NK-92 treated with Interleukin-12 subunit alpha and Interleukin-12 subunit beta, amount 100 ng/mL, for 24 hours (cell line): ENCODE results near the gene OPHN1.
"Not testable (repeated sequence)": the region's sequence is repeated elsewhere in the genome, so short reads cannot be mapped to it uniquely, and the experiment has no call there.

Experiments used
- DNase-seq: peaks from one replicate; lab custom pipeline; 2025; lab: John Stamatoyannopoulos, UW

Gene OPHN1

GRCh38 chrX:68355629-68355920 lies 77.7 kb downstream of the OPHN1 start:
- DNase-seq = no peak

DNA sequence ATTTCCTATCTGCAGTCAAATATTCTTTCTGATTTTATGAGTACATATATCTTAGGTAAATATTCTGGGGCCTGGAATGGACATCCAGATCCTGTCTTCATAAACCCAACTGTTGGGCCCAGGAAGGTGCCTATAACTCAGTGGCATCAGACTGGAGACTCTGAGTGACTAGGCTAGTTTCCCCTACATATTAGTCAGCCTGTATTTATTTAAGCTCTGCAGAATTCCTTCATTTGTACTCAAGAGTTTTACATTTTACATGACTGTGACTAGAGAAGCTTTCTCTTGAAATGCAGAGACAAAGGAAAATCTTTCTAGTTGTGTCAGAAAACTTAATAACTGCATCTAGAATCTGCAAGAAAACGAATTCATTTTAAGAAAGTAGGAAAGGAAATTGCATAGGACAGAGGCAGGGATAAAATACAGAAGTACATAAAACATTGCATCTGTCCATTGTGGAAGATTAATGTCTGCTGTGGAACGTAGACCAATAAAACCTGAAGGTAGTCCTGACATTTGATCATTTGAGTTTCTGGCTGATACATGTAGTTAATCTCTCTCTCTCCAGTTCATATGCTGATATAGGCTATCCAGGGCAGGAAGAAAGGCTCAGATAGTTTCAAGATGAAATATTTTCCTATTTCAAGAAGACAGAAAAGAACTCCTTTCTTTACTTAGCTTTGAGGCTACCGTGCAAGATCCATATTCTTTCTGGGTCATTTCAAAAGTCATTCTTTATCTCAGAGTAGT lies 78.2 kb downstream of the OPHN1 start:
- DNase-seq = no peak

- DNase-seq = no peak
These were observed 88.3 kb downstream of the OPHN1 start for GRCh38 chrX:68345025-68345424.

DNA sequence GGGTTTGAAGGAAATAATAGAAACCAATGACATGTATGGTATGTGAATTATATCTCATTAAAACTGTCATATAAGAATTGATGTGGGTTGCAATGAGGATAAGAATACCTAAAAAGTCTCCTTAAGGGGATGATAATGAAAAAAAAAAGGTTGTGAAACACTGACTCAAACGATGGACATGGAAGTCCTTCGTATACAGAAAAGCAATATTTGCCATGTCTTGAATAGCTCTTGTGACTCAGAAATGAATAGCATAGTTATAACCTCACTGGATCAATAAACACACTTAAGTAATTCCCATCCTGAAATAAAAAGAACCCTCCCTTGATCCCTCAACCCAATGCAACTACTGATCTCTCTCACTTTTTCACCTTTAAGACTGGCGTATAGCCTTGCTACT lies 89.7 kb downstream of the OPHN1 start:
- DNase-seq = no peak

DNA sequence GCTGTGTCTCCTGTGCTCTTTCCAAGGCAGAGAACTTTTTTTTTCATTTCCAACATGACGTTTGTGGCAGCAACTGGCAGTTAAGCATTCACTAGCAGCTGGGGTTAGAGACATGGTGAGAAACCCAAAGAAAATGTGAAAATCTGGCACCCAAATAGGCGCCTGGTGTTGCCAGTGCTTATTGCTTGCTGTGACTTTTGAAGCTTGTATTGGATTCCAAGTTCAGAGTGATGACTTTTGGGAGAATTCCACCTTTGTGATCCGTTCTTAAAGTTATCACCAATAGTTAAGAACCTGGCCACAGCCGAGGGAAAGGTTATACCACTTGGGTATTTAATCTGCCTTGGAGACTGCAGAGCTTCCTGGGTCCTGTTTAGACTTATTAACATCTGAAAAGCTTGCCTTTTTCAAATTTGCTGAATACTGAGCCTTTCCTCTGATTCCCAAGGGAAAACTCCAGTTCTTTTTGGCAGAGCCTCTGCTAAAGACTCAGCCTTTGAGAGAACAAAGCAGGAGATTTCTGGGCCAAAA lies 101.0 kb downstream of the OPHN1 start:
- no peak for DNase-seq

GRCh38 chrX:68326841-68327240 lies 106.5 kb downstream of the OPHN1 start:
- not testable (repeated sequence) for DNase-seq

DNA sequence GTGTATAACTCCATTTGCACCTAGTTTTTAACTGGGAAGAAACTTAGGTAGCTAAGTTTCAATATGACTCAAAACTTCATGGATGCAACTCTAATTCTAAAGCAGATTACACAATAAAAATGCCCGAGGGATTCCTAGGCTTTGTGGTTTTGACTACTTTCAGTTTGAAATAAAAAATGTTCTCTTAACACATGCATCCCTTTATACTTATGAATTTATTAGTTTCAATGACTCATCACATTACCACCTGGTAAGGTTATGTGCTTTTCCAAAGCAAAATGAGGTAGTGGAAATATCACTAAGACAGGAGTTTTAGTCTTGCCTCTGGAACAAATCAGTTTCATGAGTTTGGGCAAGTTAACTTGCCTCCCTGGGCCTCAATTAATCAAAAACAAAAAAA lies 125.5 kb downstream of the OPHN1 start:
- DNase-seq = no peak

GRCh38 chrX:68304602-68305001 lies 128.7 kb downstream of the OPHN1 start:
- peak; percentile 1 for DNase-seq

DNA sequence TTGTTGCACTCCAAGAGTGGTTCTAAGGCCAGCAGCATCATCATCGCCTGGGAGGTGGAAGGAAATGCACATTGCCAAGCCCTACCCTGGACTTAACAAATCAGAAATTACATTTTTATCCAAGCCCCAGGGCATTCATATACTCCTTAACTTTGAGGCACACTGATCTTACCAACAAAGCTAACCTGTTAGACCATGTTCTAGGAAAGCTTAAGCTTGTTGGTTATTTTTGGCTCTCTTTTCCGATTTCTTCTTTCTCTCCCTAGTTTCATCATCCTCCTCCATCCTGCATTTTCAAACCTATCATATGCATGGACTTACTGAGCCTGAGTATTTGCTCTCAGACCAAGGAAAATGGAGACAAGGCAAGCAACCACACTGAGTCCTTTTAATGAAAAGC lies 133.4 kb downstream of the OPHN1 start:
- DNase-seq = no peak

DNA sequence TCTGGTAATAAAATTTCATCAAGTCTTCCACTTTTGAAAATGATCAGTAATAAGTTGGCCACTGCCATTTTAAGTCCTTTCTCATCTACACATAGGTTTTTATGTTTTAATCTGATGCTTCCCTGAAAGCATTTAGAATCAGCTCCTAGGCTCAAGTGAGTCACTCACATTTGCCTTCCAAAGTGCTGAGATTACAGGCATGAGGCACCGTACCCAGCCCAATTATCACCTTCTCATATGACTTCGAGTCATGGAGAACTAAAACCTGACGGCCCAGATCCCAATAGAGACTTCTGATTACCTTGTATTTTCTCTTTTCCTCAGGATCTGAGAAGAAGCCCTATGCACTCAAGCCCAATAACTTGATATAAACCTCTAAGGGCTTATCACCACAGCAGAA lies 140.8 kb downstream of the OPHN1 start:
- DNase-seq = no peak

DNA sequence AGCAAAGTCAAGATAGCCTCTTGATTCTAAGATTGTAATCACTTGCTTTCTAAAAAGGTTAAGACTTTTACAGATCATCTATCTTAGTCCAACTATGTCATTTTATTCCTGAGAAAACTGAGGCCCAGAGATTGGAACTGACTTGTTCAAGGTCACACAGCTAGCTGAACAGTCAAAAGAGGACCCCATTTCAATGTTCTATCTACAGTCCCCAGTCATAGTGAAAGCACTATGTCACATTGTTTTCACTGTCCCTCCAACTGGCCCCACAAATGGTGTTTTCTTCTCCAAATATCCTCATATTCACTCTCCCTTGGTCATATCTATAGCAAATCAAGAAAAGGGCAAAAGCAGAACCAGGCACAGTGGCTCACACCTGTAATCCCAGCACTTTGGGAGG lies 145.2 kb downstream of the OPHN1 start:
- no peak for DNase-seq

GRCh38 chrX:68287419-68287818 lies 145.9 kb downstream of the OPHN1 start:
- DNase-seq = peak; percentile 3

DNA sequence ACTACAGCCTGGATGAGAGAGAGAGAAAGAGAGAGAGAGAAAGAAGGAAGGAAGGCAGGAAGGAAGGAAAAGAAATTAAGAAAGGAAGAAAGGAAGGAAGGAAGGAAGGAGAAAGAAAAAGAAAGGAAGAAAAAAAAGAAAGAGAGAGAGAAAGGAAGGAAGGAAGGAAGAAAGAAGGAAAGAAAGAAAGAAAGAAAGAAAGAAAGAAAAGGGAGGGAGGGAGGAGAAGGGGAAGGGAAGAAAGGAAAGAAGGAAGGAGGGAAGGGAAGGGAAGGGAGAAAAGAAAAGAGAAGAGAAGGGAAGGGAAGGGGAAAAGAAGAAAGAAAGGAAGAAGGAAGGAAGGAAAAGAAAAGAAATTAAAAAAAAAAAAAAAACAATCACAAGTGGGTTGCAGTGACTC lies 146.3 kb downstream of the OPHN1 start:
- DNase-seq = no peak

DNA sequence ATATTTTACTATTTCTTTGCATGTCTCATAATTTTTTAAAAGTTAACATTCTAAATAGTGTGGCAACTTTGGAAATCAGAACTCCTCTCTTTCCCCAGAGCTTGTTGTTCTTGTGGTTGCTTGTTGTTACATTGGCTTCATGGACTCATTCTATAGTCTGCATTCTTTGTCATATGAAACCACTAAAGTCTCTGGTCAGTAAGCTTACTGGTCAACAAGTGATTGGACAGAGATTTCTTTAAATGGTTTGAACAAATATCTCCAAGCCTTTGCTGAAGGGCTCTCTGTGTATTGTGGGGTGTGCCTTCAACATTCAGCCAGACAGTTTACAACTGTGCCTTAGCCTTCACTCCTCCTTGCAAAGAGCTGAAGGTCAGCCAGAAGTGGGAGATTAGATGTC lies 147.2 kb downstream of the OPHN1 start:
- no peak for DNase-seq

DNA sequence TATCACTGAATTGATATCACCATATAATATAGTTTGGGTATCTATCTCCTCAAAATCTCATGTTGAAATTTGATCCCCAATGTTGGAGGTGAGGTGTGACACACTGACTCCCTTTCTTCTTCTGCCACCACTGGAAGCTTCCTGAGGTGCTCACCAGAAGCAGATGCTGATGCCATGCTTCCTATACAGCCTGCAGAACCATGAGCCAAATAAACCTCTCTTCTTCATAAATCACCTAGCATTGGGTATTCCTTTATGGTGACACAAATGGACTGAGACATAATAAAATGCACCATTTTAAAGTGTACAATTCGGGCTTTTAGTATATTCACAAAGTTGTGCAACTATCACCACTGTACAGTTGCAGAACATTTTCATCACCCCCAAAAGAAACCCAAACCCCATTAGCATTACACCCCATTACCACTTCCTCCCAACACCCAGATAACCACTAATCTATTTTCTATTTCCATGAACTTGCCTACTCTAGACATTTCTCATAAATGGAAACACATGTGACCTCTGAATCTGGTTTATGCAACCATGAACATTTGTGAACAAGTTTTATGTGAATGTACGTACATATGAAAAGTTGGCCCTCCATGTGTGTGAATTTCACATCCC lies 148.9 kb downstream of the OPHN1 start:
- DNase-seq = peak; percentile 0

DNA sequence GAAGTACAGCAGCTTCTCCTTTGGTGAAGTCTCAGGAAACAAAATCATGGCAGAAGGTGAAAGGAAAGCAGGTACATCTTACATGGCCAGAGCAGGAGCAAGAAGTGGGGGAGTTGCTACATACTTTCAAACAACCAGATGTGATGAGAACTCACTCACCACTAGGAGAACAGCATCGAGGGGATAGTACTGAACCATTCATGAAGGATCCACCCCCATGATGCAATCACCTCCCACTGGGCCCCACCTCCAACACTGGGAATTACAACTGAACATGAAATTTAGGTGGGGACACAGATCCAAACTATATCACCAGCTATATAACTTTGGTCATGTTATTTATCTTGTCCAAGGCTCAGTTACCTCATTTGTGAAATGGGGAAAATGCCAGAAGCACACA lies 159.4 kb downstream of the OPHN1 start:
- DNase-seq = no peak

- DNase-seq = not testable (repeated sequence)
These were observed 168.5 kb downstream of the OPHN1 start for GRCh38 chrX:68264793-68265192.

DNA sequence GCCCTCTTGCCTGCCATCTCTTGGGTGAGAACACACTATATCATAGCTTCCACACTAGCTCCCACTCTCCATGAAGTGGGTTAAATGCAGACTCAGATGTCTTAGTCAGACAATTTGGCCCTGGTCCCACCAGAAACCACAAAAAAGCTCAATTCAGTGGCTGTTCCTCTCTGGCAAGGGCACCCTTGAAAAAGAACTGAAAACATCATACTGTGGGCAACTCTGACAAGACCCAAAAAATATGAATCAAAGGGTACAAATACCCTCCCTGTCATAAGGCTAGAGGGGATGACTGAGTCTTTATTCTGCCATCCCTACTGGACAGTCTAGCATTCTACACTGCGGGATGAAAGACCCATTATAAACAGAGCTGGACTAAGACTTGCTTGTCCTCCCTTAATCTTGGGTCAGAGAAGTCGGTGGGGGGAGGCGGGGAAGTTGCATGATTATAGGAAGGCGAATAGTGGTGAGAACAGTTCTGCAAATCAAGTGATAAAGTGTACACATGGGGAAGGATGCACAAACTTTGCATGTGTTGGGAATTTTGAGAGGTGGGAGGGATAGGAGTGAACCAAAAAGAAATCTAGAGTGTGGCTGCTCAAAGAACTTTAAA lies 172.1 kb downstream of the OPHN1 start:
- no peak for DNase-seq

DNA sequence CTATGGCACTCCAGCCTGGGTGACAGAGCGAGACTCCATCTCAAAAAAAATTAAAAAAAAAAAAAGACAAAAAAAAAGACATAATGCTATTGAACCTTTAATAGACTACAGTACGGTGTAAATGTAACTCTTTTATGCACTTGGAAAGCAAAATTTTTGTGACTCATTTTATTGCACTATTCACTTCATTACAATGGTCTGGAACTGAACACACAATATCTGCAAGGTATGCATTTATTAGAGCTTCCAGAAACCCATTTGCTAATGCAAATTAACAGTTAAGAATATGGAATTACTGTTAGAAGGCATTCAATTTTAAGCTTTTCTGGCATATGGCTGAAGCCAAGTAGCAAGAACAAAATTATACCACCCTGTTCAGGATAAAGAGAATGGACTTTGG lies 176.3 kb downstream of the OPHN1 start:
- no peak for DNase-seq

- no peak for DNase-seq
These were observed 178.3 kb downstream of the OPHN1 start for GRCh38 chrX:68254738-68255645.

GRCh38 chrX:68252664-68253063 lies 180.6 kb downstream of the OPHN1 start:
- no peak for DNase-seq

- no peak for DNase-seq
These were observed 183.4 kb downstream of the OPHN1 start for GRCh38 chrX:68249903-68250302.
